Liver (tissue), 9 donors: ENCODE data around the gene OSBPL9. TPM values are rescaled to one million over a fixed set of nuclear protein-coding genes. Genes with fewer than 3 reads are reported as not detected.

ENCODE experiments used
- DNase-seq: peaks from one replicate; pipeline ENCODE4 v3.0.0-alpha.2; 2017; ENCODE audit warnings: low spot score
- H3K27ac ChIP-seq, 2 donors: one replicate each; pipeline ENCODE4 v1.7.0; 2013; ENCODE audit warnings: inconsistent platforms in 2 of 2, low read length in 2 of 2, control low read depth in 1 of 2, low read depth in 1 of 2, mild to moderate bottlenecking in 1 of 2
- H3K27me3 ChIP-seq, 4 donors: one replicate each; pipeline versions ENCODE4 v1.6.1 to v1.7.0; 2013; ENCODE audit warnings: low read length in 3 of 4, inconsistent platforms in 1 of 4, mild to moderate bottlenecking in 1 of 4, moderate library complexity in 1 of 4; ENCODE audit not compliant: control insufficient read depth in 4 of 4, insufficient read depth in 4 of 4
- H3K36me3 ChIP-seq, 4 donors: one replicate each; pipeline versions ENCODE4 v1.6.1 to v1.7.0; 2013; ENCODE audit warnings: low read length in 3 of 4, mild to moderate bottlenecking in 3 of 4, low read depth in 1 of 4, moderate library complexity in 1 of 4; ENCODE audit not compliant: control insufficient read depth in 4 of 4, insufficient read depth in 3 of 4
- H3K4me1 ChIP-seq, 4 donors: one replicate each; pipeline versions ENCODE4 v1.6.1 to v1.7.0; 2013; ENCODE audit warnings: low read length in 3 of 4, mild to moderate bottlenecking in 3 of 4, moderate library complexity in 1 of 4; ENCODE audit not compliant: control insufficient read depth in 4 of 4, insufficient read depth in 4 of 4
- H3K4me3 ChIP-seq, 3 donors: one replicate each; pipeline versions ENCODE4 v1.6.1 to v1.7.0; 2013; ENCODE audit warnings: low read length in 3 of 3, control low read depth in 1 of 3, low read depth in 1 of 3, mild to moderate bottlenecking in 1 of 3
- H3K9ac ChIP-seq, 2 donors: one replicate each; pipeline ENCODE4 v1.7.0; 2013; ENCODE audit warnings: low read length in 2 of 2, mild to moderate bottlenecking in 2 of 2, moderate library complexity in 2 of 2, control low read depth in 1 of 2, low read depth in 1 of 2
- H3K9me3 ChIP-seq, 4 donors: one replicate each; pipeline versions ENCODE4 v1.6.1 to v1.7.0; 2013; ENCODE audit warnings: low read length in 3 of 4; ENCODE audit not compliant: control insufficient read depth in 4 of 4
- ATF3 ChIP-seq: IDR thresholded peaks from 2 replicates; pipeline ENCODE4 v1.6.1; 2016; ENCODE audit warnings: antibody characterized with exemption
- CTCF ChIP-seq: fragments of 150-350 bp; IDR thresholded peaks from 2 replicates; pipeline ENCODE4 v1.5.1; 2017; ENCODE audit warnings: improper control_type of control experiment, low read depth, low read length; ENCODE audit not compliant: missing input control
- EGR1 ChIP-seq, 2 donors: IDR thresholded peaks; 2 replicates each; pipeline ENCODE4 v1.6.1; 2016 to 2018; ENCODE audit warnings: antibody characterized with exemption in 2 of 2, low read depth in 2 of 2
- FOXA1 ChIP-seq: IDR thresholded peaks from 2 replicates; pipeline ENCODE4 v1.6.1; 2016; ENCODE audit warnings: antibody characterized with exemption
- FOXA2 ChIP-seq: IDR thresholded peaks from 2 replicates; pipeline ENCODE4 v1.6.1; 2016; ENCODE audit warnings: antibody characterized with exemption
- GABPA ChIP-seq, 2 donors: IDR thresholded peaks in 1 of 2; conservative IDR thresholded peaks in 1 of 2; 2 replicates each; pipeline ENCODE4 v1.6.1; 2016; ENCODE audit warnings: antibody characterized with exemption in 2 of 2, mild to moderate bottlenecking in 1 of 2, moderate library complexity in 1 of 2
- HNF4A ChIP-seq, 2 donors: conservative IDR thresholded peaks; 2 replicates each; pipeline ENCODE4 v1.6.1; 2016; ENCODE audit warnings: antibody characterized with exemption in 2 of 2, mild to moderate bottlenecking in 2 of 2
- HNF4G ChIP-seq: IDR thresholded peaks from 2 replicates; pipeline ENCODE4 v1.6.1; 2016; ENCODE audit warnings: antibody characterized with exemption
- JUND ChIP-seq, 2 donors: IDR thresholded peaks; 2 replicates each; pipeline ENCODE4 v1.6.1; 2016; ENCODE audit warnings: antibody characterized with exemption in 2 of 2
- MAX ChIP-seq: IDR thresholded peaks from 2 replicates; pipeline ENCODE4 v1.6.1; 2016; ENCODE audit warnings: antibody characterized with exemption
- NR2F2 ChIP-seq: IDR thresholded peaks from 2 replicates; pipeline ENCODE4 v1.6.1; 2016; ENCODE audit warnings: antibody characterized with exemption
- RAD21 ChIP-seq, 2 donors: IDR thresholded peaks; 2 replicates each; pipeline ENCODE4 v1.6.1; 2016; ENCODE audit warnings: antibody characterized with exemption in 2 of 2, mild to moderate bottlenecking in 2 of 2
- RXRA ChIP-seq, 2 donors: IDR thresholded peaks; 2 replicates each; pipeline ENCODE4 v1.6.1; 2017 to 2018; ENCODE audit warnings: antibody characterized with exemption in 2 of 2, mild to moderate bottlenecking in 1 of 2
- SP1 ChIP-seq: IDR thresholded peaks from 2 replicates; pipeline ENCODE4 v1.6.1; 2018; ENCODE audit warnings: antibody characterized with exemption, mild to moderate bottlenecking
- TAF1 ChIP-seq: conservative IDR thresholded peaks from 2 replicates; pipeline ENCODE4 v1.6.1; 2016; ENCODE audit warnings: antibody characterized with exemption, mild to moderate bottlenecking
- YY1 ChIP-seq: IDR thresholded peaks from 2 replicates; pipeline ENCODE4 v1.6.1; 2016; ENCODE audit warnings: antibody characterized with exemption, mild to moderate bottlenecking
- ZBTB33 ChIP-seq: IDR thresholded peaks from 2 replicates; pipeline ENCODE4 v1.6.1; 2016; ENCODE audit warnings: antibody characterized with exemption
- WGBS: extraction: QIAGEN DNeasy Blood & Tissue Kit; methylation state at CpG from one replicate; pipeline ENCODE4 v1.1.7; 2013; 5-methylcytosine and 5-hydroxymethylcytosine counted together
- polyA plus RNA-seq, 2 donors: library from polyadenylated mRNA; stranded (reverse) in 1 of 2; unstranded in 1 of 2; fragments of 200-250 nt in 1 of 2; fragments of >200 nt in 1 of 2; fragmentation: Nextera tagmentation in 1 of 2; extraction: Ambion mirVana in 1 of 2; gene quantifications; one replicate each; pipeline versions ENCODE4 v1.2.1 to v1.2.3, GENCODE V29; 2013 to 2015
- total RNA-seq, 2 donors: library from RNA; depleted of rRNA; stranded (reverse); fragments of >200 nt; gene quantifications; one replicate each; pipeline ENCODE4 v1.2.3, GENCODE V29; 2014
- TF ChIP-seq, protein P1 (sequence below): IDR thresholded peaks from 2 replicates; pipeline ENCODE4 v1.6.1; 2016; ENCODE audit warnings: antibody characterized with exemption, mild to moderate bottlenecking
- donor health status: healthy.
- donor health status: healthy.
- donor health status: healthy.
- donor health status: healthy.
- donor health status: healthy.

Gene OSBPL9
- total and polyA plus RNA-seq, 4 donors = 52.1 to 129 (median 60.4) TPM

DNA sequence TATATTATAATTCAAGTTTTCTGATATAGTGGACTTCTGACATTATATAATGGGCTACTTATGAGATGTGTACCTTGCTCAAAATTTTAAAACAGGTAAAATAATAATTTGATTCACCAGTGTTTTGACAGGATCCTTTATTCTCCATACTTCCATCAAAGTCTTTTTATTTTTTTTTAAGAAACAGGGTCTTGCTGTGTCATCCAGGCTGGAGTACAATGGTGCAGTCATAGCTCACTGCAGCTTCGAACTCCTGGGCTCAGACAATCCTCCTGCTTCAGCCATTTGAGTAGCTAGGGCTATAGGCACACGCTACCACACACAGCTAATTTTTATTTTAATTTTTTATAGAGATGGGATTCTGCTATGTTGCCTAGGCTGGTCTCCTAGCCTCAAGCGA lies 132.3 kb downstream of the OSBPL9 start (continued):
- TF ChIP-seq, protein P1, sequence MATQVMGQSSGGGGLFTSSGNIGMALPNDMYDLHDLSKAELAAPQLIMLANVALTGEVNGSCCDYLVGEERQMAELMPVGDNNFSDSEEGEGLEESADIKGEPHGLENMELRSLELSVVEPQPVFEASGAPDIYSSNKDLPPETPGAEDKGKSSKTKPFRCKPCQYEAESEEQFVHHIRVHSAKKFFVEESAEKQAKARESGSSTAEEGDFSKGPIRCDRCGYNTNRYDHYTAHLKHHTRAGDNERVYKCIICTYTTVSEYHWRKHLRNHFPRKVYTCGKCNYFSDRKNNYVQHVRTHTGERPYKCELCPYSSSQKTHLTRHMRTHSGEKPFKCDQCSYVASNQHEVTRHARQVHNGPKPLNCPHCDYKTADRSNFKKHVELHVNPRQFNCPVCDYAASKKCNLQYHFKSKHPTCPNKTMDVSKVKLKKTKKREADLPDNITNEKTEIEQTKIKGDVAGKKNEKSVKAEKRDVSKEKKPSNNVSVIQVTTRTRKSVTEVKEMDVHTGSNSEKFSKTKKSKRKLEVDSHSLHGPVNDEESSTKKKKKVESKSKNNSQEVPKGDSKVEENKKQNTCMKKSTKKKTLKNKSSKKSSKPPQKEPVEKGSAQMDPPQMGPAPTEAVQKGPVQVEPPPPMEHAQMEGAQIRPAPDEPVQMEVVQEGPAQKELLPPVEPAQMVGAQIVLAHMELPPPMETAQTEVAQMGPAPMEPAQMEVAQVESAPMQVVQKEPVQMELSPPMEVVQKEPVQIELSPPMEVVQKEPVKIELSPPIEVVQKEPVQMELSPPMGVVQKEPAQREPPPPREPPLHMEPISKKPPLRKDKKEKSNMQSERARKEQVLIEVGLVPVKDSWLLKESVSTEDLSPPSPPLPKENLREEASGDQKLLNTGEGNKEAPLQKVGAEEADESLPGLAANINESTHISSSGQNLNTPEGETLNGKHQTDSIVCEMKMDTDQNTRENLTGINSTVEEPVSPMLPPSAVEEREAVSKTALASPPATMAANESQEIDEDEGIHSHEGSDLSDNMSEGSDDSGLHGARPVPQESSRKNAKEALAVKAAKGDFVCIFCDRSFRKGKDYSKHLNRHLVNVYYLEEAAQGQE = no peak
- TF ChIP-seq FOXA2 (no peak), GABPA (IDR thresholded peaks at IDR 0.05 in 1 of 2, conservative IDR thresholded peaks at IDR 0.05 in 1 of 2) (no peak)

GRCh38 chr1:51750218-51750617 lies 133.3 kb downstream of the OSBPL9 start:
- Histone ChIP-seq H3K4me1 (no peaks in the 10 kb centered on the region), H3K9ac (no peak overlapping the region), H3K4me3 (no peak overlapping the region), H3K27ac (no peak overlapping the region), H3K36me3 (peaks cover 4 to 23% (median 17%) of the 10 kb centered on the region in 4 donors), H3K27me3 (no peaks in the 10 kb centered on the region), H3K9me3 (no peaks in the 10 kb centered on the region)
- TF ChIP-seq JUND (IDR thresholded peaks at IDR 0.05) (peak; percentile 28 to 32), RAD21 (IDR thresholded peaks at IDR 0.05) (no peak), HNF4A (conservative IDR thresholded peaks at IDR 0.05) (no peak), FOXA2 (no peak), FOXA1 (no peak), YY1 (no peak)
- WGBS = 98% methylated on average over 3 of the region's 3 CpGs
- DNase-seq = no peak

DNA sequence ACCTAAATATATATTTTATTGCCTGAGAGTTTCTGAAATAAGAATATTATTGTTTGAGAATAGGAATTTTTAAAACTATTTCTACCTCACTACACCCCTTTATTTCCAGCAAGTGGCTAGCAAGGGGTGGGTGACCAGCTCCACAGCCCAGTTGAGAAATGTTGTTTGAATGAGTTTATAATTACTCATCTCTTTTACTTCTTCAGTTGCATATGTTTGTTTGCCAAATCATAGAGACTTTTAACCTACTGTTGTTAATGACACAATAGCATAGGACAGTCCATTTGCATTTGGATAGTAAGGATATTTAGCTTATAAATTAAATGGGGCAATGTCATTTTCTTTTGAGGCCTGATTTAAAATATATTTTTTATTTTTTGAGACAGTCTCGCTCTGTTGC lies 133.8 kb downstream of the OSBPL9 start:
- Histone ChIP-seq H3K36me3 (peaks cover 4 to 29% (median 20%) of the 10 kb centered on the region in 4 donors), H3K4me3 (no peak overlapping the region), H3K27ac (no peak overlapping the region), H3K4me1 (no peaks in the 10 kb centered on the region), H3K9me3 (no peaks in the 10 kb centered on the region), H3K27me3 (no peaks in the 10 kb centered on the region), H3K9ac (no peak overlapping the region)
- WGBS = 100% methylated on average over 1 of the region's 1 CpG
- no peak for TF ChIP-seq HNF4G
- no peak for TF ChIP-seq FOXA2
- no peak for TF ChIP-seq ATF3
- no peak for TF ChIP-seq EGR1 (IDR thresholded peaks at IDR 0.05; ENCODE audit: low read depth in 2 of 2)
- TF ChIP-seq, protein P1 = no peak
- no peak for TF ChIP-seq NR2F2
- TF ChIP-seq TAF1 = no peak
- no peak for TF ChIP-seq MAX
- TF ChIP-seq GABPA (IDR thresholded peaks at IDR 0.05 in 1 of 2, conservative IDR thresholded peaks at IDR 0.05 in 1 of 2) = no peak
- TF ChIP-seq YY1 = no peak
- TF ChIP-seq RXRA (IDR thresholded peaks at IDR 0.05) = no peak
- no peak for TF ChIP-seq RAD21 (IDR thresholded peaks at IDR 0.05)
- no peak for TF ChIP-seq CTCF
- no peak for TF ChIP-seq SP1
- no peak for TF ChIP-seq ZBTB33
- no peak for TF ChIP-seq FOXA1
- TF ChIP-seq HNF4A (conservative IDR thresholded peaks at IDR 0.05) = no peak
- no peak for TF ChIP-seq JUND (IDR thresholded peaks at IDR 0.05)
- DNase-seq = no peak
